Measurements from ENCODE around the gene POLR2M.

- no peak for TF ChIP-seq EP300 (IDR thresholded peaks at IDR 0.05)
- no peak for TF ChIP-seq CTCF (IDR thresholded peaks at IDR 0.05)
- TF ChIP-seq ESRRA (IDR thresholded peaks at IDR 0.05; ENCODE audit: borderline replicate concordance, low read length): no peak
- TF ChIP-seq POLR2AphosphoS2 (conservative IDR thresholded peaks at IDR 0.05; ENCODE audit: low read length): no peak
Measured at GRCh38 chr15:57681011-57681410, 25.5 kb upstream of the POLR2M start.
